MM.1S (cell line): ENCODE data around the gene SYCP1.
"Not testable (repeated sequence)": the region's sequence is repeated elsewhere in the genome, so short reads cannot be mapped to it uniquely, and the experiment has no call there.

Source experiments
- CTCF ChIP-seq: fragments of 300-600 bp; sonication (generic); IDR thresholded peaks from 2 replicates; pipeline ENCODE4 v1.5.1; 2016; ENCODE audit warnings: antibody characterized with exemption, low read length, mixed read lengths
- EZH2 ChIP-seq: fragments of 300-600 bp; sonication (generic); optimal IDR thresholded peaks from 2 replicates; pipeline ENCODE3; 2017; ENCODE audit warnings: low read depth, mild to moderate bottlenecking, antibody characterized with exemption, low read length, mixed read lengths

GRCh38 chr1:114915720-114916119 is 61.1 kb downstream of the SYCP1 start:
- not testable (repeated sequence) for TF ChIP-seq CTCF, EZH2
